Heart right ventricle (tissue), 16 donors: ENCODE results near the gene SUV39H2. TPM values are rescaled to one million over a fixed set of nuclear protein-coding genes. Genes with fewer than 3 reads are reported as not detected.
"Not testable (repeated sequence)": the region's sequence is repeated elsewhere in the genome, so short reads cannot be mapped to it uniquely, and the experiment has no call there.

Experiments used
- ATAC-seq, 8 donors: fragments of 200-7000 bp; cut with Tn5 transposase; one replicate each; pipeline ENCODE4 v1.9.1; 2020; ENCODE audit warnings: mild to moderate bottlenecking in 8 of 8, moderate library complexity in 8 of 8, moderate number of reproducible peaks in 1 of 8
- DNase-seq, 2 donors: peaks; one replicate each; pipeline ENCODE4 v3.0.0-alpha.2; 2020
- H3K27ac ChIP-seq, 10 donors: fragments of 200-600 bp; sonication (generic) in 2 of 10; one replicate each; pipeline versions ENCODE4 v1.5.0 to v1.8.0; 2020 to 2022; ENCODE audit warnings: mild to moderate bottlenecking in 3 of 10
- H3K27me3 ChIP-seq, 7 donors: fragments of 200-600 bp; one replicate each; pipeline ENCODE4 v1.8.0; 2021 to 2022; ENCODE audit warnings: mild to moderate bottlenecking in 2 of 7
- H3K36me3 ChIP-seq, 9 donors: fragments of 200-600 bp; sonication (generic) in 1 of 9; one replicate each; pipeline versions ENCODE4 v1.5.0 to v1.8.0; 2020 to 2022; ENCODE audit warnings: mild to moderate bottlenecking in 2 of 9
- H3K4me1 ChIP-seq, 9 donors: fragments of 200-600 bp; sonication (generic) in 1 of 9; one replicate each; pipeline versions ENCODE4 v1.5.0 to v1.8.0; 2020 to 2022; ENCODE audit warnings: mild to moderate bottlenecking in 4 of 9
- H3K4me3 ChIP-seq, 10 donors: fragments of 200-600 bp; sonication (generic) in 2 of 10; one replicate each; pipeline versions ENCODE4 v1.5.0 to v1.8.0; 2020 to 2022; ENCODE audit warnings: mild to moderate bottlenecking in 7 of 10, moderate library complexity in 2 of 10
- H3K9me3 ChIP-seq, 11 donors: fragments of 200-600 bp in 10 of 11; sonication (generic) in 2 of 11; one replicate each; pipeline versions ENCODE4 v1.5.0 to v1.8.0; 2013 to 2022; ENCODE audit warnings: mild to moderate bottlenecking in 2 of 11, control low read depth in 1 of 11, moderate library complexity in 1 of 11
- WGBS, 2 donors: extraction: QIAGEN DNeasy Blood & Tissue Kit; methylation state at CpG; one replicate each; pipeline ENCODE4 v1.1.7; 2013; ENCODE audit warnings: inconsistent platforms in 1 of 2; 5-methylcytosine and 5-hydroxymethylcytosine counted together
- intact Hi-C, 10 donors: fragments of 100-400 bp; cut with DNase I; formaldehyde crosslinking; loops; one replicate each; pipeline versions ENCODE4 v1.11.1 to v1.14.2; 2022
- polyA plus RNA-seq, 2 donors: library from polyadenylated mRNA; stranded (reverse); fragments of 200-250 nt; gene quantifications; one replicate each; pipeline ENCODE4 v1.2.3, GENCODE V29; 2013
- total RNA-seq, 10 donors: library from RNA; stranded (reverse); fragmentation: NEBNext Ultra II Directional in 3 of 10; extraction: Animal tissue kit (Norgen Biotek cat#: 25700) in 3 of 10; gene quantifications; one replicate each; pipeline versions ENCODE4 v1.2.1 to v1.2.4, GENCODE V29; 2021 to 2023
- TF ChIP-seq, protein P1 (sequence below), 9 donors: fragments of 200-600 bp; sonication (generic) in 2 of 9; IDR thresholded peaks; one replicate each; pipeline versions ENCODE4 v1.5.0 to v1.8.0; 2021 to 2022; ENCODE audit warnings: antibody characterized with exemption in 9 of 9, mild to moderate bottlenecking in 5 of 9, moderate library complexity in 1 of 9
- donor health status: Arrhythmogenic right ventricular cardiomyopathy.
- donor health status: ischemic (EF 13 %, LVEDD 7.1; RV severe dilation, severe dysfunction).
- donor health status: healthy with polysubstance abuse.
- donor health status: DM: no; HTN: yes; CAD: no.
- donor health status: DM: no; HTN: no; CAD: no.
- donor health status: ischemic (EF 25% LVEDD 6.9; RV normal size, moderate dysfunction).
- donor health status: ischemic (EF 25% LVEDD 5.7; RV mildly dilated, moderate dysfunction).
- donor health status: healthy.
- donor health status: DM: yes; HTN: yes; CAD: no.
- donor health status: Ischemic cardiomyopathy.
- donor health status: ischemic (EF 35%, LVEDD 5.7; RV mildly dilated, moderate dysfunction).
- donor health status: nonischemic (EF 11% LVEDD 7.7; RV severe dilation, severe dysfunction).
- donor health status: DM: yes; HTN: yes; CAD: no.
- donor health status: PGD.
- donor health status: ischemic (EF 29% LVEDD 5.4; RV normal size, mild dysfunction).
- donor health status: nonischemic (EF 23%, LVEDD 6.1; RV moderate dilation, normal function).

The SUV39H2 gene
- total and polyA plus RNA-seq, 12 donors = 1.1 to 9.1 (median 7.0) TPM

DNA sequence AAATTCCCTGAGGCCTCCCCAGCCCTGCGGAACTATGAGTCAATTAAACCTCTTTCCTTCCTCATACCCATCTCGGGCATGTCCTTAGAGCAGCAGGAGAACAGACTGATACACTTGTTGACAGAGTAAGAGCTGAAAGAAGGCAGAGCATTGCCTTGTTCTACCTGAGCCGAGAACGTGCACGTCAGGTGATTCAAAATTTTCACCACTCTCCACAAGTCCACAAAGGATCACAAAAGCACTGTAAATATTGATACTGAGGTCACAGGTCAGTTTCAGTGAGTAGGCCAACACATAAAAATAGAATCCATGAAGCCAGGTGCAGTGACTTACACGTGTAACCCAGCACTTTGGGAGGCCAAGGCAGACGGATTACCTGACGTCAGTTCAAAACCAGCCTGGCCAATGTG, 47.4 kb downstream of the SUV39H2 start:
- WGBS, 2 donors = 94 to 95% methylated on average over 8 of the region's 8 CpGs
- Histone ChIP-seq H3K36me3 (peaks cover 0 to 100% (median 51%) of the 10 kb centered on the region in 9 donors), H3K27ac (no peak overlapping the region), H3K4me1 (peaks cover 0 to 5% (median 0%) of the 10 kb centered on the region in 9 donors), H3K9me3 (no peaks in the 10 kb centered on the region), H3K4me3 (no peak overlapping the region), H3K27me3 (no peaks in the 10 kb centered on the region)
- TF ChIP-seq, protein P1, sequence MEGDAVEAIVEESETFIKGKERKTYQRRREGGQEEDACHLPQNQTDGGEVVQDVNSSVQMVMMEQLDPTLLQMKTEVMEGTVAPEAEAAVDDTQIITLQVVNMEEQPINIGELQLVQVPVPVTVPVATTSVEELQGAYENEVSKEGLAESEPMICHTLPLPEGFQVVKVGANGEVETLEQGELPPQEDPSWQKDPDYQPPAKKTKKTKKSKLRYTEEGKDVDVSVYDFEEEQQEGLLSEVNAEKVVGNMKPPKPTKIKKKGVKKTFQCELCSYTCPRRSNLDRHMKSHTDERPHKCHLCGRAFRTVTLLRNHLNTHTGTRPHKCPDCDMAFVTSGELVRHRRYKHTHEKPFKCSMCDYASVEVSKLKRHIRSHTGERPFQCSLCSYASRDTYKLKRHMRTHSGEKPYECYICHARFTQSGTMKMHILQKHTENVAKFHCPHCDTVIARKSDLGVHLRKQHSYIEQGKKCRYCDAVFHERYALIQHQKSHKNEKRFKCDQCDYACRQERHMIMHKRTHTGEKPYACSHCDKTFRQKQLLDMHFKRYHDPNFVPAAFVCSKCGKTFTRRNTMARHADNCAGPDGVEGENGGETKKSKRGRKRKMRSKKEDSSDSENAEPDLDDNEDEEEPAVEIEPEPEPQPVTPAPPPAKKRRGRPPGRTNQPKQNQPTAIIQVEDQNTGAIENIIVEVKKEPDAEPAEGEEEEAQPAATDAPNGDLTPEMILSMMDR (IDR thresholded peaks at IDR 0.05) = no peak
- DNase-seq (no peak), ATAC-seq (no peak)
- intact Hi-C loops = no loop called here

DNA sequence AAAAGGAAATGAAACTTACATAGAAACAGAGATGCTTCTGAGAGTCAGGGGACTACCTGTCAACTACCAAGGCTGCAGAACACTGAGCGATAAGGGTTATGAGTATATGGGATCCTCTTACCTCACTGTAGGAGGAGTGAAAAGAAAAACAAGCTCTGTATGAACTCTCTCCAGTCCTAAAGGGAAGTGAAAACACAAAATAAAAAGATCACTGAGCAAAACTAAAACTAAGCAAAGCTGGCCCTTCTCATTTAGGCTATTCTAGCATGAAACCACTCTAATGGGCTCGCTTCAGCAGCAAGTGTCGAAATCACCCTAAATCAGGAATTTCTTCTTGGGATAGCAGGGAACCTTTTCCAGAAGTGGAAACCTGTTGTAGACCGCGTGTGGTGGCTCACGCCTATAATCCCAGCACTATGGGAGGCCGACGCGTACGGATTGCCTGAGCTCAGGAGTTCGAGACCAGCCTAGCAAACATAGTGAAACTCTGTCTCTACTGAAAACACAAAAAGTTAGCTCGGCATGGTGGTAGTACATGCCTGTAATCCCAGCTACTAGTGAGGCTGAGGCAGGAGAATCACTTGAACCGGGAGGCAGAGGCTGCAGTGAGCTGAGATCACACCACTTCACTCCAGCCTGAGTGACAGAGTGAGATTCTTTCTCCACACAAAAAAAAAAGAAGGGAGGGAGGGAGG, 48.2 kb downstream of the SUV39H2 start:
- DNase-seq = no peak
- 90 to 91% methylated on average over 13 of the region's 13 CpGs for WGBS, 2 donors
- H3K27ac ChIP-seq = no peak overlapping the region

DNA sequence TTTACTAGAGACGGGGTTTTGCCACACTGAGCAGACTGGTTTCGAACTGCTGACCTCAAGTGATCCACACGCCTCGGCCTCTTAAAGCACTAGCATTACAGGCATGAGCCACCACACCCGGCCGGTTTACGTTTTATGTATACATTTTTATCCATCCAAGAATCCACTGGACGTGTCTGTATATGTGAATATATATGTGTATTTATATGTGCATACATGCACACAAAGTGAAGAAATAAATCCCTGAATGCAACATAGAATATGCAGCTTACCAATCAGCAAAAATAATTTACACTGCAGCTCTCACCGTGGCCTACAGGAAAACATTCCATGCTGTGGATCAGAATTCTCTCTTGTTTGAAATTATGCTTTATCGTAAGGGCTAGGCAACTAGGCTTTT, 51.9 kb downstream of the SUV39H2 start:
- ATAC-seq = no peak
- Histone ChIP-seq H3K9me3 (no peaks in the 10 kb centered on the region), H3K27me3 (no peaks in the 10 kb centered on the region), H3K4me1 (peaks cover 0 to 5% (median 0%) of the 10 kb centered on the region in 9 donors), H3K4me3 (no peak overlapping the region), H3K27ac (no peak overlapping the region), H3K36me3 (peaks cover 0 to 100% (median 52%) of the 10 kb centered on the region in 9 donors)
- 96% methylated on average over 10 of the region's 10 CpGs for WGBS, 2 donors
- DNase-seq = no peak
- intact Hi-C loops = no loop called here
- TF ChIP-seq, protein P1 (IDR thresholded peaks at IDR 0.05) = no peak

More for the DNA sequence above, 48.2 kb downstream of the SUV39H2 start:
- Histone ChIP-seq H3K4me1 (peaks cover 0 to 5% (median 0%) of the 10 kb centered on the region in 9 donors), H3K27me3 (no peaks in the 10 kb centered on the region), H3K36me3 (peaks cover 0 to 100% (median 47%) of the 10 kb centered on the region in 9 donors), H3K4me3 (no peak overlapping the region), H3K9me3 (no peaks in the 10 kb centered on the region)
- TF ChIP-seq, protein P1 (IDR thresholded peaks at IDR 0.05) = no peak
- ATAC-seq = no peak
- intact Hi-C loops = no loop called here

DNA sequence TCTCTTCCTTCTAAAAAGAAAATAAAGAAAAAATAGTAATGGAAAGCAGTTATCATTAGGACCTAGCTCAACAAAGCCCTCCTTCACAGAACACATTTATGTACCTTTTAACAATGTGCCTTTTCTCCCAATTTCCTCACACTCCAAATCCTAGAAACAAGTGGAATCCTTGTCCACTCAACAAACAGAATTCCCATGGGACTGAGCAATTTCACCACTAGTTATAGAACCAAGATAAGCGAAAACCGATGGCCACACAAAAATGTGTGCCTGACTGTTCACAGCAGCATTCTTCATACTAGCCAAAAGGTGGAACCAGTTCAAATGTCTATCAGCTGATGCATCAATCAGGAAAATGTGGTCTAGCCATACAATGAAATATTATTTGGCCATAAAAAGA, 57.9 kb downstream of the SUV39H2 start:
- ATAC-seq (no peak), DNase-seq (no peak)
- Histone ChIP-seq H3K36me3 (peaks cover 0 to 87% (median 37%) of the 10 kb centered on the region in 9 donors), H3K27ac (no peak overlapping the region), H3K4me3 (no peak overlapping the region), H3K4me1 (peaks cover 0 to 6% (median 0%) of the 10 kb centered on the region in 9 donors), H3K9me3 (no peaks in the 10 kb centered on the region), H3K27me3 (no peaks in the 10 kb centered on the region)
- intact Hi-C loops = no loop called here
- TF ChIP-seq, protein P1 (IDR thresholded peaks at IDR 0.05) = no peak
- 80 to 83% methylated on average over 2 of the region's 2 CpGs for WGBS, 2 donors

DNA sequence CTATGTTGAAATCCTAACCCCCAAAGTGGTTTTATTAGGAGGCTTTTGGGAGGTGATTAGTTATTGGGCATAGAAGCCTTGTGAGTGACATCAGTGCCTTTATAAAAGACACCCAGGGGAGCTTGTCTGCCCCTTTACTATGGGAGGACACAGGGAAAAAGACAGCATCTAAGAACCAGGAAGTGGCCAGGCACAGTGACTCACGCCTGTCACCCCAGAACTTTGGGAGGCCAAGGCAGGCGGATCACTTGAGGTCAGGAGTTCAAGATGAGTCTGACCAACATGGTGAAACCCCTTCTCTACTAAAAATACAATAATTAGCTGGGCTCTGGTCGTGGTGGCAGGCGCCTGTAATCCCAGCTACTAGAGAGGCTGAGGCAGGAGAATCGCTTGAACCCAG, 60.3 kb downstream of the SUV39H2 start:
- ATAC-seq, intact Hi-C loops, H3K9me3 ChIP-seq, H3K27ac ChIP-seq, H3K4me3 ChIP-seq, H3K4me1 ChIP-seq, H3K27me3 ChIP-seq, DNase-seq: not testable (repeated sequence)
- H3K36me3 ChIP-seq = peaks cover 0 to 86% (median 24%) of the 10 kb centered on the region in 9 donors
- WGBS, 2 donors = 70 to 90% methylated on average over 2 to 4 of the region's 5 CpGs

DNA sequence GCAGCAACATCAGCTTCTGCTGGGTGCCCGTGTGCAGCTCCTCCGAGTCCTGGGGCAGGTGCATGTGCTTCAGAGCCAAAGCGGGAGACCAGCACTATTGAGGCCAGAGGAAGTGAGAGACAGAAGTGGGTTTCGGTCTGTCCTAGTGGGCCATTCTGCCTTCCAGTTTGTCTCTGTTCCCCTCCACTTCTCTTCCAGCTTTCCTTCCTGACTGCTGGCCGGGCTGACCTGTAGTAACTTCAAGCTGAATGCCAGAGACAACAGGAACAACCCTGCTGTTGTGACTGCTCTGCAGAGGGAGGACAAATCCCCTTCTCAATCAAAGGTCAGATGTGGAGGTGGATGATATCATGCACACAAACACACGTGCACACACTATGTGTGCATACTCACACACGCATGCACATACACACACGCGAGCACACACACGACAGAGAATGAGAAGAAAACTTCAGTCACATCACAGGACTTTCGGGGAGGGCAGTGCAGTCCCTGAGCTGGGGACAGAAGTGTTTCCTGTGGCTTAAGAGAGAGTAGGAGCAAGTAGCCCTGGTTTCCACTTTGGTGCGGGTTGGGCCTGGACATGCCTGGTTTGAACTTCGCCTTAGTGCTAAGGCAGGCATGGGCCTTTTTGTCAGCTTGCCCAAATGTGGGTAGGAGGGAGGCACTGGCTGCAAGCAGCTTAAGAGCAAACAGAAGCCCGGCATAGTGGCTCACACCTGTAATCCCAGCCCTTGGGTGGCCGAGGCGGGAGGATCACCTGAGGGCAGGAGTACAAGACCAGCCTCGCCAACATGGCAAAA, 63.7 kb downstream of the SUV39H2 start:
- H3K9me3 ChIP-seq, intact Hi-C loops, ATAC-seq, DNase-seq, H3K4me1 ChIP-seq, H3K4me3 ChIP-seq, H3K27me3 ChIP-seq, H3K27ac ChIP-seq: not testable (repeated sequence)
- H3K36me3 ChIP-seq = peaks cover 0 to 91% (median 28%) of the 10 kb centered on the region in 9 donors
- WGBS, 2 donors = 90 to 94% methylated on average over 17 of the region's 17 CpGs

DNA sequence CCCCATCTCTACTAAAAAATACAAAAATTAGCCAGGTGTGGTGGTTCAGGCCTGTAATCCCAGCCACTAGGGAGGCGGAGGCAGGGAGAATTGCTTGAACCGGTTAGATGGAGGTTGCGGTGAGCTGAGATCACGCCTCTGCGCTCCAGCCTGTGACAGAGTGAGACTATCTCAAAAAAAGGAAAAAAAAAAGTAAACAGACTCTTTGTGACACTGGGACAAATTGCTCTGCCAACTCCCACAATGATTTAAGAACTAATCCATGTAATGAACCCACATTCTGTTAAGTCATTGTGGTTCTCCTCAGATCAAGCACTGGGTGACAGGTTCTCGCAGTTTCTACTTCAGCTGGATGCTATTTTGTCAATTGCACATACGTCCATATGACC, 64.3 kb downstream of the SUV39H2 start:
- WGBS, 2 donors = 93 to 97% methylated on average over 7 of the region's 7 CpGs
- H3K9me3 ChIP-seq, intact Hi-C loops, H3K4me3 ChIP-seq, H3K27ac ChIP-seq, H3K27me3 ChIP-seq, DNase-seq, ATAC-seq, H3K4me1 ChIP-seq: not testable (repeated sequence)
- peaks cover 0 to 91% (median 33%) of the 10 kb centered on the region in 9 donors for H3K36me3 ChIP-seq
